ENCODE measurements around the gene OR2T6.

Gene OR2T6

DNA sequence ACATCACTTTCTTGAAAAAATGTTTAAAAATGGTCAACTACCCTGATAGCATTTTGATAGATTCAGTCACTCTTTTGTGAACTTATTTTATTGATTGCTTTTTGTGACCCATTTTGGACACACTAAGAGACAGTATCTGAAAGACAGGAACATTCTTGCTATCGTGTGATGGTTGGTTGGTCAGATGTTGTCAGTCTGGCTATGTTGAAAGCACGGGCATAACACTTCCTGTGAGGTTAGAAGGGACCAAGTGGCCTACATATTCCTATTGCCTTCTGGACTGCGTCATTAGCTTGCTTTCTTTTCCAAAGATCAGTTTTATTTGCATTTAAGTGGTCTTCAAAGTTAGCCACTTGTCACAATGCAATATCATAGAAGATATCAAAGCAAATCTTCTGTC, 1.4 kb downstream of the OR2T6 start:
- no peak for DNase-seq (ENCODE audit: low spot score)
- Histone ChIP-seq H3K18ac (ENCODE audit: low read length) (no peak overlapping the region), H3K4me1 (ENCODE audit: control insufficient read depth in 2 of 2, insufficient read depth in 1 of 2, low read depth in 1 of 2, low read length in 2 of 2) (no peaks in the 10 kb centered on the region), H2AK5ac (ENCODE audit: low read depth, low read length) (no peak overlapping the region), H3K4me2 (ENCODE audit: insufficient read depth, low read length, poor library complexity, severe bottlenecking) (no peak overlapping the region), H4K91ac (ENCODE audit: low read depth, low read length, poor library complexity) (no peak overlapping the region), H2AFZ (ENCODE audit: low read length) (no peak overlapping the region), H3K9ac (ENCODE audit: low read depth, low read length, poor library complexity) (no peak overlapping the region), H2BK5ac (ENCODE audit: low read length) (no peak overlapping the region), H3K4me3 (ENCODE audit: low read length in 2 of 2) (no peak overlapping the region), H2BK120ac (ENCODE audit: low read depth, low read length) (no peak overlapping the region), H4K8ac (ENCODE audit: low read depth, low read length) (no peak overlapping the region), H3K4ac (ENCODE audit: low read length) (no peak overlapping the region), H3K14ac (ENCODE audit: low read length) (no peak overlapping the region), H3K27me3 (ENCODE audit: control insufficient read depth in 3 of 3, insufficient read depth in 3 of 3, low read depth in 1 of 3, low read length in 3 of 3) (no peaks in the 10 kb centered on the region), H3K36me3 (replicated peaks in 1 of 2; ENCODE audit: control insufficient read depth in 2 of 2, insufficient read depth in 2 of 2, low read length in 2 of 2) (no peaks in the 10 kb centered on the region), H2BK15ac (ENCODE audit: low read length) (no peak overlapping the region), H3K79me1 (ENCODE audit: low read depth, low read length) (no peaks in the 10 kb centered on the region), H2BK12ac (ENCODE audit: low read length) (no peak overlapping the region), H3K9me3 (replicated peaks in 1 of 2; ENCODE audit: control insufficient read depth in 2 of 2, insufficient read depth in 1 of 2, low read depth in 1 of 2, low read length in 2 of 2) (peaks cover 0 to 26% of the 10 kb centered on the region in 2 donors), H3K23ac (ENCODE audit: low read depth, low read length, poor library complexity) (no peak overlapping the region), H3K27ac (replicated peaks; ENCODE audit: low read length) (no peak overlapping the region)
- WGBS, 2 donors (ENCODE audit: extremely low coverage in 2 of 2, insufficient read length in 2 of 2, insufficient replicate concordance in 1 of 2), result no CpG with 5 or more reads among the region's 3 CpGs

DNA sequence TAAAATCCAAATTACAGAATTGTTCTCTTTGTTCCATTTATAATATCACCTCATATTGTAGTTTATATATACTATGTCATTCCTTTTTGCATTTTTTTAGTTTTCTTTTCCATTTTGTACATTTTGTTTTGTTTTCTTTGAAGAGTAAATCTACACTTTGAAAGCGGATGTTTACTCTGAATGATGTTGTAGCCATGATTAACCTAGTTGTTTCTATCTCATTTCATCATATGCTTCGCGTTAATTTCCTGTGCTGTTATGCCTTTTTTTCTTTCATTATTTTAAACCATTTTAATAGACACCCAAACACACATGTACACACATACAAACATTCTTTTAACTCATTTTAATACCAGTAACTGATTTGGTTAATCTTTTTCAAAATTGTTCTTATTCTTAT, 5.3 kb downstream of the OR2T6 start:
- H3K9ac ChIP-seq (ENCODE audit: low read depth, low read length, poor library complexity), result no peak overlapping the region
- no peak overlapping the region for H3K23ac ChIP-seq (ENCODE audit: low read depth, low read length, poor library complexity)
- H2BK12ac ChIP-seq (ENCODE audit: low read length), result no peak overlapping the region
- no CpG with 5 or more reads among the region's 3 CpGs for WGBS, 2 donors (ENCODE audit: extremely low coverage in 2 of 2, insufficient read length in 2 of 2, insufficient replicate concordance in 1 of 2)
- H3K27me3 ChIP-seq (ENCODE audit: control insufficient read depth in 3 of 3, insufficient read depth in 3 of 3, low read depth in 1 of 3, low read length in 3 of 3), result no peaks in the 10 kb centered on the region
- H3K27ac ChIP-seq (replicated peaks; ENCODE audit: low read length), result no peak overlapping the region
- no peak overlapping the region for H2BK5ac ChIP-seq (ENCODE audit: low read length)
- H3K4ac ChIP-seq (ENCODE audit: low read length), result no peak overlapping the region
- no peak overlapping the region for H3K4me3 ChIP-seq (ENCODE audit: low read length in 2 of 2)
- no peak overlapping the region for H3K4me2 ChIP-seq (ENCODE audit: insufficient read depth, low read length, poor library complexity, severe bottlenecking)
- no peak for DNase-seq (ENCODE audit: low spot score)
- H4K8ac ChIP-seq (ENCODE audit: low read depth, low read length), result no peak overlapping the region
- no peak overlapping the region for H2AK5ac ChIP-seq (ENCODE audit: low read depth, low read length)
- H2BK15ac ChIP-seq (ENCODE audit: low read length), result no peak overlapping the region
- no peaks in the 10 kb centered on the region for H3K36me3 ChIP-seq (replicated peaks in 1 of 2; ENCODE audit: control insufficient read depth in 2 of 2, insufficient read depth in 2 of 2, low read length in 2 of 2)
- peaks cover 0 to 13% of the 10 kb centered on the region in 2 donors for H3K9me3 ChIP-seq (replicated peaks in 1 of 2; ENCODE audit: control insufficient read depth in 2 of 2, insufficient read depth in 1 of 2, low read depth in 1 of 2, low read length in 2 of 2)
- H4K91ac ChIP-seq (ENCODE audit: low read depth, low read length, poor library complexity), result no peak overlapping the region
- H3K14ac ChIP-seq (ENCODE audit: low read length), result no peak overlapping the region
- no peaks in the 10 kb centered on the region for H3K79me1 ChIP-seq (ENCODE audit: low read depth, low read length)
- H2BK120ac ChIP-seq (ENCODE audit: low read depth, low read length), result no peak overlapping the region
- no peaks in the 10 kb centered on the region for H3K4me1 ChIP-seq (ENCODE audit: control insufficient read depth in 2 of 2, insufficient read depth in 1 of 2, low read depth in 1 of 2, low read length in 2 of 2)
- no peak overlapping the region for H3K18ac ChIP-seq (ENCODE audit: low read length)
- no peak overlapping the region for H2AFZ ChIP-seq (ENCODE audit: low read length)

DNA sequence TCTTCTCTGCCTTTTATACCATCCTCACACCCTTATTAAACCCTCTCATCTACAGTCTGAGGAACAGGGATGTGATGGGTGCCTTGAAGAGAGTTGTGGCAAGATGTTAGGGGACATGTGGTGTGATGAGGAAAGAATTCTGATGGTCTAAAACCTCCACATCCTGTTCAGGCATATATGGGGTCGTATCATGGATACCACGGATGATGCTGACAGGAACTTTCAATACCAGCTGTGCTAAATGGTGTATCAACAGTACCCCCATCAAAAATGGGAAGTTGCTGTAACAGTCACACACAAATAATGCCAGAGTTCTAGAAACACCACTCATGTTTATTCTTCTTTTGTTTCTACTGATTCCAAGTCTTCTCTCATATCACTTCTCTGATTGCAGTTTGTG, 12.9 kb downstream of the OR2T6 start:
- H3K4me2 ChIP-seq (ENCODE audit: insufficient read depth, low read length, poor library complexity, severe bottlenecking), result no peak overlapping the region
- H3K18ac ChIP-seq (ENCODE audit: low read length), result no peak overlapping the region
- H3K4ac ChIP-seq (ENCODE audit: low read length), result no peak overlapping the region
- H3K9ac ChIP-seq (ENCODE audit: low read depth, low read length, poor library complexity), result no peak overlapping the region
- H2AFZ ChIP-seq (ENCODE audit: low read length), result no peak overlapping the region
- H2BK5ac ChIP-seq (ENCODE audit: low read length), result no peak overlapping the region
- no peak overlapping the region for H2AK5ac ChIP-seq (ENCODE audit: low read depth, low read length)
- no peak overlapping the region for H3K4me3 ChIP-seq (ENCODE audit: low read length in 2 of 2)
- no peak for DNase-seq (ENCODE audit: low spot score)
- no peaks in the 10 kb centered on the region for H3K4me1 ChIP-seq (ENCODE audit: control insufficient read depth in 2 of 2, insufficient read depth in 1 of 2, low read depth in 1 of 2, low read length in 2 of 2)
- no peak overlapping the region for H2BK120ac ChIP-seq (ENCODE audit: low read depth, low read length)
- no peak overlapping the region for H2BK12ac ChIP-seq (ENCODE audit: low read length)
- H2BK15ac ChIP-seq (ENCODE audit: low read length), result no peak overlapping the region
- H3K9me3 ChIP-seq (replicated peaks in 1 of 2; ENCODE audit: control insufficient read depth in 2 of 2, insufficient read depth in 1 of 2, low read depth in 1 of 2, low read length in 2 of 2), result peaks cover 0 to 29% of the 10 kb centered on the region in 2 donors
- no peak overlapping the region for H4K91ac ChIP-seq (ENCODE audit: low read depth, low read length, poor library complexity)
- H3K27me3 ChIP-seq (ENCODE audit: control insufficient read depth in 3 of 3, insufficient read depth in 3 of 3, low read depth in 1 of 3, low read length in 3 of 3), result peaks cover 0 to 2% (median 0%) of the 10 kb centered on the region in 3 experiments
- H3K79me1 ChIP-seq (ENCODE audit: low read depth, low read length), result no peaks in the 10 kb centered on the region
- H4K8ac ChIP-seq (ENCODE audit: low read depth, low read length), result no peak overlapping the region
- H3K14ac ChIP-seq (ENCODE audit: low read length), result no peak overlapping the region
- no peak overlapping the region for H3K27ac ChIP-seq (replicated peaks; ENCODE audit: low read length)
- H3K36me3 ChIP-seq (replicated peaks in 1 of 2; ENCODE audit: control insufficient read depth in 2 of 2, insufficient read depth in 2 of 2, low read length in 2 of 2), result no peaks in the 10 kb centered on the region
- no CpG with 5 or more reads among the region's 2 CpGs for WGBS, 2 donors (ENCODE audit: extremely low coverage in 2 of 2, insufficient read length in 2 of 2, insufficient replicate concordance in 1 of 2)
- no peak overlapping the region for H3K23ac ChIP-seq (ENCODE audit: low read depth, low read length, poor library complexity)

DNA sequence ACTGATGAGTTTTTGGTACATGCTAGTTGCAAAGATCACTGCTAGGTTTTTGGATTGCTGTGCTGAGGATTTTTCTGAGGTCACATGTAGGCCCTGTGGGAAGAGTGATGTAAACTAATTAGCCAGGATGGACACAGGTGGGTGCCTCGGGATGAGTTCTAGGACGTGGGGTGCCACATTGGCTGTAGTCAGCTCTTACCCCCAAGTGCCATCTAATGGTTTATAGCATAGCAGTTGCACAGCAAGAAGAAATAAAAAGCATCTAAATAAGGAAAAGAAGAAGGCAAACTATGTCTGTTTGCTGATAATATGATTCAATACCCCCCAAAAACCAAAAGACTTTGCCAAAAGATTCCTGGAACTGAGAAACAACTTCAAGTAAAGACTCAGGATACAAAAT, 17.5 kb downstream of the OR2T6 start:
- H2AFZ ChIP-seq (ENCODE audit: low read length), result no peak overlapping the region
- H3K14ac ChIP-seq (ENCODE audit: low read length), result no peak overlapping the region
- H2AK5ac ChIP-seq (ENCODE audit: low read depth, low read length), result no peak overlapping the region
- WGBS, 2 donors (ENCODE audit: extremely low coverage in 2 of 2, insufficient read length in 2 of 2, insufficient replicate concordance in 1 of 2), result no CpG with 5 or more reads among the region's 2 CpGs
- no peak overlapping the region for H3K4me3 ChIP-seq (ENCODE audit: low read length in 2 of 2)
- H4K8ac ChIP-seq (ENCODE audit: low read depth, low read length), result no peak overlapping the region
- no peak overlapping the region for H2BK120ac ChIP-seq (ENCODE audit: low read depth, low read length)
- no peaks in the 10 kb centered on the region for H3K4me1 ChIP-seq (ENCODE audit: control insufficient read depth in 2 of 2, insufficient read depth in 1 of 2, low read depth in 1 of 2, low read length in 2 of 2)
- peaks cover 0 to 23% of the 10 kb centered on the region in 2 donors for H3K9me3 ChIP-seq (replicated peaks in 1 of 2; ENCODE audit: control insufficient read depth in 2 of 2, insufficient read depth in 1 of 2, low read depth in 1 of 2, low read length in 2 of 2)
- no peak overlapping the region for H2BK5ac ChIP-seq (ENCODE audit: low read length)
- peaks cover 0 to 1% (median 0%) of the 10 kb centered on the region in 3 experiments for H3K27me3 ChIP-seq (ENCODE audit: control insufficient read depth in 3 of 3, insufficient read depth in 3 of 3, low read depth in 1 of 3, low read length in 3 of 3)
- no peak overlapping the region for H3K9ac ChIP-seq (ENCODE audit: low read depth, low read length, poor library complexity)
- H3K23ac ChIP-seq (ENCODE audit: low read depth, low read length, poor library complexity), result no peak overlapping the region
- H3K4ac ChIP-seq (ENCODE audit: low read length), result no peak overlapping the region
- H2BK15ac ChIP-seq (ENCODE audit: low read length), result no peak overlapping the region
- no peaks in the 10 kb centered on the region for H3K79me1 ChIP-seq (ENCODE audit: low read depth, low read length)
- H3K4me2 ChIP-seq (ENCODE audit: insufficient read depth, low read length, poor library complexity, severe bottlenecking), result no peak overlapping the region
- no peak overlapping the region for H2BK12ac ChIP-seq (ENCODE audit: low read length)
- H3K18ac ChIP-seq (ENCODE audit: low read length), result no peak overlapping the region
- H3K27ac ChIP-seq (replicated peaks; ENCODE audit: low read length), result no peak overlapping the region
- no peak overlapping the region for H4K91ac ChIP-seq (ENCODE audit: low read depth, low read length, poor library complexity)
- no peak for DNase-seq (ENCODE audit: low spot score)
- no peaks in the 10 kb centered on the region for H3K36me3 ChIP-seq (replicated peaks in 1 of 2; ENCODE audit: control insufficient read depth in 2 of 2, insufficient read depth in 2 of 2, low read length in 2 of 2)

All from neuronal stem cell (in vitro differentiated cells).